IPS-18c (cell line): ENCODE data around the gene KLF13.

Experiments used
- H3K4me3 ChIP-seq: 2 replicates; pipeline ENCODE4 v1.7.0; 2013; ENCODE audit warnings: low read depth, mild to moderate bottlenecking, low read length, moderate library complexity; ENCODE audit not compliant: insufficient read depth
- H3K9me3 ChIP-seq: one replicate; pipeline ENCODE4 v1.6.1; 2013; ENCODE audit warnings: mild to moderate bottlenecking, low read length, moderate library complexity; ENCODE audit not compliant: control insufficient read depth, insufficient read depth

Gene KLF13

DNA sequence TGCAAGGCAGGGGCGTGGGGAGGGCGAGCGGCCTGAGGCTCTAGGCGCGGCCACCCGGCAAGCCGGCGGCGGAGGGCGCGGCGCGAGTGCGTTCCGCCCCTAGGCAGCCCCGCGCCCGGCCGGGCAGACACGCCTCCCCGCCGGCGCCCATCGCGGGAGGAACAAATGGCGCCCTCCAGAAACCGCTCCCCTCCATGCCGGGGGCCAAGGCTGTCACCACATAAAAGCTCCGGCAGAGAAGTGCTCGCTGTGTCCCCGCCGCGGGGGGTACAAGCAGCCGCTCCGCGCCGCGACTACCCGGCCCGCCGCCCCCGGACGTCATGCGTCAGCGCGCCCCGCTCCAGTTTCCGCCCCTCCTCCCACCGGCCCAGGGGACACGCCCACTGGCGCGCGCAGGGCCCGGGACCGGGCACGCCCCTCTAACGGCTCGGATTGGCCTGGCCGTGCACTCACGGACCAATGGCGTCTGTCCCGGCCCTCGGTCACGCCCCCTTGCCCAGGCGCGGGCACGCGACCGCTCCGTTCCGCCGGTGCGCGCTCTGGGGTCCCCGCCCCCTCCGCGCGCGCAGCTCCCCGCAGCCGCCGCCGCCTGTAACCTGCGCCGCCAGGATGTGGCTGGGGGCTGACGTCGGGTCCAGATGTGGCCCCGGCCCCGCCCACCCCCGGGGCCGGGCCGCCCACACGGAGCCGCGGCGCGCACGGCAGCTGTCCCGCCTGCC lies at the start of gene KLF13:
TSS of gene KLF13 (plus strand) at position 680 of the 719 bp plus-strand sequence. CDS start 378 bp downstream, outside the sequence.
- peaks cover 2% of the 10 kb centered on the region for H3K9me3 ChIP-seq
- H3K4me3 ChIP-seq = peak within 1 kb of the TSS; percentile 79

DNA sequence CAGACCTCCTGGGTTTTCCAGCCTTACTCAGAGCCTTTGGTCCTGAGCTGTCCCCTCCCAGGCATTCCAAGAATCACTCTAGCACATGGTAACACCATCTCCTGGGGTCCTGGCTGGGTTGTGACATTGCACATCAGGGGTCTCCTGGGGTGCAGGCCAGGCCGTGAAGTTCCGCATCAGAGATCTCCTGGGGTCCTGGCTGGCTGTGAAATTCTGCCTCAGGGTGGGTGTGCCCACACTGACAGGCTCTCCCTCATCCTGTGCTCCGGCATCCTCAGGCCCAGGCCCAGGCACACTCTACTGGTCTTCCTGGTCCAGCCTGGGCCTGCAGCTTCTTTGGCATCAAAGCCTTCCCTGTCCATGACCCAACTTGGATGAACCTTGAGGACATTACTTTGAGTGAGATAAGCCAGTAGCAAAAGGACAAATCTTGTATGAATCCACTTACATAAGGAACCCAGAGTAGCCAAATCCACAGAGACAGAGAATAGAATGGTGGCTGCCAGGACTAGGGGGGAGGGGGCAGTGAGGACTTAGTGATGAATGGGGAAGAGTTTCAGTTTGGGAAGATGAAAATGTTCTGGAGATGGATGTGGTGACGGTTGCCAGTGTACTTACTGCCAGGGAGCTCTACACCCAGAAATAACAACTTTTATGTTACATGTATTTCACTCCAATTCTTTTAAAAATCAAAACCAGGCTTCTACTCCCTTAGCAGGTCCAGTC lies 49.1 kb upstream of the KLF13 start:
- Histone ChIP-seq H3K9me3 (no peaks in the 10 kb centered on the region), H3K4me3 (no peak overlapping the region)

DNA sequence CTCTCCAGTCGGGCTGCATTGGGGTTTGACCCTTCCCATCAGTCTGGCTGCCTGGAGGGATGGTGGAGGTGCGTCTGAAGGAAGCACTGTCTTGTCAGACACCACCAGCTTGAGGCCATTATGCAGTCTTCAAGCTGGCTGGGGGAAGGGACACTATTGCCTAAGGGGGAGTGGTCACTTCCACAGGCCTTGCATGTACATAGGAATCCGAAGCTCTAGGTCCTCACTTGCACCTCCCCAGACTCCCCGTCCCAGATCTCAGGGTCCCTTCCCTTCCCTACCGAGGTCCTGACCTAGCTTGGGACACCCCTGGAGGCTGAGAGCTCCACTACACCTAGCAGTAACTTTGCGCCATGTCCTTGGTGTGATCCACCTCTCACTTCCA lies 48.6 kb upstream of the KLF13 start:
- Histone ChIP-seq H3K9me3 (no peaks in the 10 kb centered on the region), H3K4me3 (no peak overlapping the region)

DNA sequence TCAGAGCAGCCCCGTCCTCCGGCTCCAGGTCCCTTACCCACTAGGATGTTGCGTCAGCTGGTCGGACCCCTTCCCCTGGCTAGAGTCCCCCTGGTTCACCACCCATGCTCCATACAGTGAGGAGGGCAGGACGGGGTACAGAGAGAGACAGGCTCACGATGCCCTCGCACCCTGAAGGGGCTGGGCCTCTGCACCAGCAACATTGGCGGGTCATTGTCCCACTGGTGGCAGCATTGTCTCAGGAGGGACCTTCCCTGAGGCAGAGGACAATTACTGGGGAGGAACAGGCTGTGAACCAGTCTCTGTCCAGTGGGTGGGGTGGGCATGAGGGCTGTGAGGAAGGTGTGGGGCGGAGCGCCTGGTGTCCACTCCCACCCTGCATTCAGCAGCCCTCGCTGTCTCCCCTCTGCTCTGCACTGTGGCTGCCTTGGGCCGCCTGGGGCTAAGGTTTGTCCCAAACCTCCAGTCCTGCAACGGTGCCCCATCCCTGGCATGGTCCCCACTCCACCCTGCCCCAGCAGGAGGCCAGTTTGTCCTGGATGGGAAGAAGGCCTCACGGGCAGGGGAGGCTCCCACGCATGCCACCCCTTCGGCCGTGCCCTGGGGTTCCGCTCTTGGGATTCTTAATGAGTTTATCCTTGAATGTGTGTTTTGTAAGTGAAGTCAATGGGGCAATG lies 48.0 kb upstream of the KLF13 start:
- no peak overlapping the region for H3K4me3 ChIP-seq
- H3K9me3 ChIP-seq = no peaks in the 10 kb centered on the region

DNA sequence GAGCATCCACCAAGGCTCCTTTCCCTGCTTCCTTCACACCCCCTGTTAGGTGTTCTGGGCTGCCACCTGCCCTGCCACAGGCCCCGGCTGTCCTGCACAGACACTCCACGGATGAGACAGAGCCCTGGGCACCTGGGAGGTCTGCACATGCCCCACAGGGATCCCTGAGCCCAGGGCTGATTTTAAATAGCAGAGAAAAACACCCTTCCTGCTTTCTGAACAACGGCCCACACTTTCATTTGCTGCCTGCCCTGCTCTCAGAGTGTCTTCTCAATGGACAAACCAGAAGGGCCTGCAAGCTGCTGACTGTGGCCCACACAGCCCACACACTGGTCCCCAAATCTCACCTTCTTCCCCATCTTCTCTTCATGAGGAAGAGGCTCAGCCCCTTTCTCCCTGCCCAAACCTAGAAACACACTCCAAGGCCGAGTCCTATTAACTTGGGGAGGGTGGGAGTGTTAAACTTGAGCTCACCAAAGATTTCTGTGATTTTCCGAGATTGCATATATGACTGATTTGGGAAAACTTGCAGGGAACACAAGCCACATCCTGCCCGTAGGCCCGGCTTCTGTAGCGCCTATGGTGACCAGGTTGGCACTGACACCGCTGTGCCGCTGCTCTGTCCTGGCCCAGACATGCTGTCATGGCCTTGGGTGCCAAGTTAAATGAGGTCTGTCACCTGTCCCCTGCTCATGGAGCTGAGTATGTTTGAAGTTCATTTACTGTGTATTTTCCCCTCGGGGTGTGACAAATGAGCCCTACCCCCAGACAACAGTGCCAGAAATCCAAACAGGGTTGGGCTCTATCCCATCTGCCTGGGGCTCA lies 47.2 kb upstream of the KLF13 start:
- no peak overlapping the region for H3K4me3 ChIP-seq
- no peaks in the 10 kb centered on the region for H3K9me3 ChIP-seq

DNA sequence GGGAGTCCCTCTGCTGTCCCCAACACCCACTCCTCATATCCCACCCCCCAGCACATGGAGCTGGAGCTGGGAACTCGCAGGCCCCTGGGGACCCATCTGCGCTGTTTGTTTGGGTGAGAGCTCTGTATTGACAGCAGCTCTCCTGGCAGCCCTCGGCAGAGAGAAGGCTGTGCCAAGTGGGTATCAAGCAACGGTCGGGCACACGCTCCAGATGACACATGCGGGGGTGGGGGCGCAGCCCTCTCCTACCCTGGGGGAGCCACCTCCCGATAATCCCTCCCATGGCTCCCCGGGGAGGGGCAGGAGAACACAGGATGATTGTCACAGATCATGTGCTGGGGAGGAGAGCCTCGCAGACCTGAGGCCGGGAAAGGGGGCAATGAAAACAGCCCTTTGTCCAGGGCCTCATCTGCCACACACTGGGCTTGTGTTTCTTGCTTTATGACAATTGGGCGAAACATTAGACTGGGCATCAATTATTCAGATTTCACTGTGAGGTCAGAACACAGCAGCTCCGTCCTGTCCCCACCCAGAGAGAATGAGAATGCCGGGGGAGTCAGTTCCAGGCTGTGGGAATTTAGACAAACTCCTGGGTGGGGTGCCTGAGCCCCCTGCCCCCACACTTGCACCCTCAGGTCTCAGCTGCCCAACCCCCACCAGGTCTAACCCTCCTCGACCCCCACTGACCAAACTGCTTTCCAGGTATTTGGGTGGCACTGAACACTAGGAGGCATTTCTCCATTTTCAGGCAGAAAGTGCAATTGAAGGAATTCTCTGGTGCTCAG lies 46.4 kb upstream of the KLF13 start:
- Histone ChIP-seq H3K4me3 (no peak overlapping the region), H3K9me3 (no peaks in the 10 kb centered on the region)

DNA sequence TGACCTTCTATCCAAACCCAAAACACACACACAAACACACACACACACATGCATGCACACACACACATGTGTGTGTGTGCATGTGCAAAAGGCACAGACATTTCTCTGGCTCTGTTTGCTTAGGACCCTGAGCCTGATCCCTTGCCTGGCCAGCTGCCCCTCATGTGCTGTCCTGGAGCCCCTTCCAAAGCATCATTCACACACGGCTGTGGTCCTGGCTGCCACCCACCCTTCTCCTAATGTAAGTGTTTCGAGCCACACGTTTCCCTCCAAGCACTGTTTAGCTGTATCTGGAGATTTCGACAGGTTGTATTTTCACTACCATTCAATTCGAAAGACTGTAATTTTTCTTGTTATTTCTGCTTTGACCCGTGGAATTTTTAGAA lies 45.8 kb upstream of the KLF13 start:
- Histone ChIP-seq H3K4me3 (no peak overlapping the region), H3K9me3 (no peaks in the 10 kb centered on the region)

DNA sequence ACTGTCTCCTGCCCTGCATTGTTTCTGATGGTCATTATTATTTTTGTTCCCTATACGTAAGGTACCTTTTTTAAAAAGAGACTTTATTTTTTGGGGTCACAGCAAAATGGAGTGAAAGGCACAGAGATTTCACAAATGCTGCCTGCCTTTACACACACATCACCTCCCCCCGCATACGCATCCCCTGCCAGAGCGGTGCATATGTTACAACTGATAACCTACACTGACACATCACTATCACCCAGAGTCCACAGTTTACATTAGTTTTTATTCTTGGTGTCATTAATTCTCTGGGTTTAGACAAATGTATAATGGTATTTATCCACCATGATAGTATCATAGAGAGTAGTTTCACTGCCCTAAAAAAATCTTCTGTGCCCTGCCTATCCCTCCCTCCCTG lies 43.6 kb upstream of the KLF13 start:
- Histone ChIP-seq H3K9me3 (no peaks in the 10 kb centered on the region), H3K4me3 (no peak overlapping the region)

DNA sequence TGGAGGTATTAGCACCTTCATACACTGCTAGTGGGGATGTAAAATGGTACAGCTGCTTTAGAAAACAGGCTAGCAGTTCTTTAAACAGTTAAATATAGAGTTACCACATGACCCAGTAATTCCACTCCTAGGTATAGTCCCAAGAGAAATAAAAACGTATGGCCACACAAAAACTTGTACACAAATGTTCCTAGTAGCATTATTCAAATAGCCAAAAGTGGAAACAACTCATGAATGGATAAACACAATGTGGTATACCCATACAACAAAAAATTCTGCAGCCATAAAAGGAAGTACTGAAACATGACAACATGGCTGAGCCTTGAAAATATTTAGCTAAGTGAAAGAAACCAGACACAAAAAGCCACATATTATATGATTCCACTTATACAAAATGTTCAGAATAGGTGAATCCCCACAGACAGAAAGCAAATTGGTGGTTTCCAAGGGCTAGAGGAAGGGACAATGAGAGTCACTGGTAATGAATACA lies 40.8 kb upstream of the KLF13 start:
- H3K9me3 ChIP-seq = no peaks in the 10 kb centered on the region
- H3K4me3 ChIP-seq = no peak overlapping the region

DNA sequence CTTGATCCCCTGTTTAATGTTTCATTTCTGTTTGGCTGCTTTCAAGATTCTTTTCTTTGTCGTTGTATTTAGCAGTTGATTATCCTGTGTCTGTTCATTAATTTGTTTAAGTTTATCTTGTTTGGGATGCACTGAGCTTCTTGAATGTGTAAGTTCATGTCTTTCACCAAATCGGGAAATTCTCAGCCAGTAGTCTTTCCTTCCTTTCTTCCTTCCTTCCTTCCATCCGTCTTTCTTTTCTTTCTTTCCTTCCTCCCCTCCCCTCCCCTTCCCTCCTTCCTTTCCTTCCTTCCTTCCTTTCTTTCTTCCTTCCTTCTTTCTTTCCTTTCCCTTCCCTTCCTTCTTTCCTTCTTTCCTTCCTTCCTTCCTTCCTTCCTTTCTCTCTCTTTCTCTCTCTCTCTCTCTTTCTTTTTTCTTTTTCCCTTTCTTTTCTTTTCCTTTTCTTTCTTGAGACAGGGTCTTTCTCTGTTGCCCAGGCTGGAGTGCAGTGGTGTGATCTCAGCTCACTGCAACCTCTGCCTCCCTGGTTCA lies 35.5 kb upstream of the KLF13 start:
- no peak overlapping the region for H3K4me3 ChIP-seq
- no peaks in the 10 kb centered on the region for H3K9me3 ChIP-seq

DNA sequence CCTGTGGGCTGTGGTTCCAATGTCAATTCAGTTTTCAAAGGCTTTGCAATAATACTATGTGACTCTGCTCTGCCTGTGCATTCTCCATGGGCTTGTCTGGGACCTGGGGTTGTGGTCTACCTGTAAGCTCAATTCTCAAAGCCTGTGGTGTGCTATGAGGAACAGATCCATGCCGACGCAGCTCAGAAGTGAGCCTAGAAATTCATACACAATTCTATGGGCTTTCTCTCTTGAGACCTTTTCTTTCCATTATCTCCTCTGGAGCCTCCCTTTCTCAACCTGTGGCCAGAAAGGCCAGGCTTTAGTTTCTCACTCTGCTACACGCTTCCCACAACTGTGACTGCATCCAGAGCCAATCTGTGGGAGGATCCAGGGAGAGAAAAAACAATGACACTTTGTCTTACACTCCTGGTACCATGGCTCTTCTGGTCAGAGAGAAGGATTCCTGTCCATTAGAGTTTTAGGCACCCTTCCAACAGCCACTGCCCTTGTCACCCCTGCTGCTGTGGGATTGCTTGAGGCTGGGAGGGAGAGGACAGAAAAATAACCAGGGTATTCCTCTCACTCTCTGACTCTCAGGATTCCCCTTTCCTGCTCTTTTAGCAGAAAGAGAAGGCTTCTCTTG lies 34.1 kb upstream of the KLF13 start:
- no peak overlapping the region for H3K4me3 ChIP-seq
- H3K9me3 ChIP-seq = no peaks in the 10 kb centered on the region

DNA sequence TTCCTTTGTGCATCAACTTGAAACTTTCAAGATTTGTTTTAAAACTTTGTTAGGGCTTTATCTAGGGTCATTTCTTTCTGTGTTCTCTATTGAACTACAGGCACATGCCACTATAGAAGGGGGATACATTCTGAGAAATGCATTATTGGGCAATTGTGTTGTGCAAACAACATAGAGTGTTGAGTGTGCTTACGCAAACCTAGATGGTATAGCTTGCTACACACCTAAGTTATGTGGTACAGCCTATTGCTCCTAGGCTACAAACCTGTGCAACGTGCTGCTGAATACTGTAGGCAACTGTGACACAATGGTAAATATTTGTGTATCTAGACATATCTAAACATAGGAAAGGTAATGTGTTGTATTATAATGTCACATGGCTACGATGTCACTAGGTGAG lies 33.0 kb upstream of the KLF13 start:
- peaks cover 2% of the 10 kb centered on the region for H3K9me3 ChIP-seq

DNA sequence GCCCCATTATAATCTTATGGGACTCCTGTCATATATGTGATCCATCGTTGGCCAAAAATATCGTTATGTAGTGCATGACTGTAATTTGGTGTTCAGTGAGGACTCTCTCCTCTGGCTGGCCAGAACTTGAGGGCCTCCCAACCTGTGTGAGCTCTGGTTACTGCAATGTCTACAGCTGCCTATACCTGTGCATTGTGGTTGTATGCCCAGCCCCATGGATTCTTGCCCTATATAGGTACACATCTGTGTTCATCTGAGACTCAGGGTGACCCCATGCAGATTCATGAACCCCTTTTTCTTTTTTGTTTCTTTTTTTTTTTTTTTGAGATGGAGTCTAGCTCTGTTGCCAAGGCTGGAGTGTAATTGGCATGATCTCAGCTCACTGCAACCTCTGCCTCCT lies 32.6 kb upstream of the KLF13 start:
- no peak overlapping the region for H3K4me3 ChIP-seq
- peaks cover 2% of the 10 kb centered on the region for H3K9me3 ChIP-seq

More for the DNA sequence above, 33.0 kb upstream of the KLF13 start:
- no peak overlapping the region for H3K4me3 ChIP-seq

DNA sequence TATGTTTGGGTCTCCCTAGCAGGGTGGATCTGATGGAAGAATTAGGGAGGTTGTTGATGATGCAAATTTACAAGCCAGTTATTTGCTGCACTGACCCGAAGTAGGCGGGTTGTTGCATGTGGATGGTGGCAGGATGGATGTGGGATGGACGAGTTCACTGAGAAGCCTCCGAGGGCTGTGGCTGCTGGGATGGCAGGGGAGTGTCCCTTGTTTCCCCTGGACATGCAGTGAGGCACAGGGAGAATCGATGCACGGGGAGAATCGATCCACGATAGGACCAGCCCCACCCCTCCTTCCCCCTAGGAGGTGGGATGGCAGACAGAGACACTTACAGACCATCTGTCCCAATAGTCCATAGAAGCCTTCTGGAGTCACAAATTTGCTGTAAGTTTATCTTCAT lies 31.0 kb upstream of the KLF13 start:
- Histone ChIP-seq H3K4me3 (no peak overlapping the region), H3K9me3 (peaks cover 2% of the 10 kb centered on the region)

DNA sequence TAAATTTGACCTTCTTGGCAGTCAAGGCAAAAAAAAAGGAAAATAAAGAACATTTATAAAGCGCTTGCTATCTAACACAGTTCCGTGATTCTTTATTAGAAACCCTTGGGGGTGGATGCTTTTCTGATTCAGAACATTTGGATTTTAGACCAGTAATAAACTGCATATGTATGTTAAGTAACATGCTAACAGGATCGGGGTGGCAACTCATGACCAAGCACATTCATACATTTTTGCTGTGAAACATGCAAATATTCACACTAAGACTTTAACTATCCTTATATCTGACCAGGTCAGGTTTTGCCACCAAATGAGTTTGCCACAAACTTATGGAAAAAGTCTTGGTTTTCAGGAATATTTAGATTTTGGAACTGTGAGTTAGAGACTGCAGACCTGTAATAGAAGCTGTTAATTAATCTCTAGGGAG lies 30.4 kb upstream of the KLF13 start:
- Histone ChIP-seq H3K4me3 (no peak overlapping the region), H3K9me3 (peaks cover 2% of the 10 kb centered on the region)
